ENCODE measurements around the gene GNLY. TPM values are rescaled to one million over a fixed set of nuclear protein-coding genes. Genes with fewer than 3 reads are reported as not detected.
"Not testable (repeated sequence)": the region's sequence is repeated elsewhere in the genome, so short reads cannot be mapped to it uniquely, and the experiment has no call there.

The GNLY gene
- total RNA-seq, 6 donors from 2014 or later, result 12.2 to 24.7 (median 21.0) TPM

- Histone ChIP-seq H3K4me1 (peaks cover 58 to 81% (median 70%) of the 10 kb centered on the region in 4 donors), H3K36me3 (no peaks in the 10 kb centered on the region), H3K27ac (peak overlapping the region; percentile 94 to 98 (median 96)), H3K27me3 (no peaks in the 10 kb centered on the region), H3K9me3 (no peaks in the 10 kb centered on the region), H3K4me3 (no peak overlapping the region)
- 71 to 83% methylated on average over 5 of the region's 5 CpGs for WGBS, 2 donors
- peak in 1 of 2 donors; percentile 54 for ATAC-seq (ENCODE audit: low FRiP score in 2 of 2)
- TF ChIP-seq EP300 (IDR thresholded peaks at IDR 0.05) (peak; percentile 54 to 99 (median 88)), POLR2A (IDR thresholded peaks at IDR 0.05) (peak in 1 of 4 donors; percentile 59), POLR2AphosphoS5 (IDR thresholded peaks at IDR 0.05) (peak; percentile 79 to 90), CTCF (IDR thresholded peaks at IDR 0.05) (peak in 1 of 6 experiments; percentile 39)
- DNase-seq, result peak in 1 of 2 donors; percentile 92
Observed at GRCh38 chr2:85713836-85714235, 19.7 kb downstream of the GNLY start.

GRCh38 chr2:85714421-85714820 lies 20.3 kb downstream of the GNLY start:
- WGBS, 2 donors, result 62 to 71% methylated on average over 7 of the region's 7 CpGs
- H3K27me3 ChIP-seq; H3K9me3 ChIP-seq; H3K36me3 ChIP-seq; ATAC-seq (ENCODE audit: low FRiP score in 2 of 2); H3K4me3 ChIP-seq: not testable (repeated sequence)
- peak overlapping the region; percentile 94 to 98 (median 96) for H3K27ac ChIP-seq
- H3K4me1 ChIP-seq, result peaks cover 52 to 79% (median 64%) of the 10 kb centered on the region in 4 donors
- peak in 1 of 2 donors; percentile 51 for DNase-seq

- ATAC-seq (ENCODE audit: low FRiP score in 2 of 2), result no peak
- peaks cover 48 to 79% (median 60%) of the 10 kb centered on the region in 4 donors for H3K4me1 ChIP-seq
- H3K27me3 ChIP-seq, result no peaks in the 10 kb centered on the region
- 44 to 58% methylated on average over 8 of the region's 8 CpGs for WGBS, 2 donors
- H3K9me3 ChIP-seq, result no peaks in the 10 kb centered on the region
- no peaks in the 10 kb centered on the region for H3K36me3 ChIP-seq
- H3K4me3 ChIP-seq, result no peak overlapping the region
- TF ChIP-seq EP300 (IDR thresholded peaks at IDR 0.05) (no peak), CTCF (IDR thresholded peaks at IDR 0.05) (no peak), POLR2AphosphoS5 (IDR thresholded peaks at IDR 0.05) (no peak)
- H3K27ac ChIP-seq, result peak overlapping the region; percentile 94 to 98 (median 96)
- DNase-seq, result no peak
Observed at GRCh38 chr2:85714841-85715240, 20.7 kb downstream of the GNLY start.

GRCh38 chr2:85716346-85716914 lies 22.3 kb downstream of the GNLY start:
- TF ChIP-seq CTCF (IDR thresholded peaks at IDR 0.05) (no peak), POLR2AphosphoS5 (IDR thresholded peaks at IDR 0.05) (no peak), POLR2A (IDR thresholded peaks at IDR 0.05) (peak in 1 of 4 donors; percentile 38), EP300 (IDR thresholded peaks at IDR 0.05) (no peak)
- H3K9me3 ChIP-seq, result no peaks in the 10 kb centered on the region
- no peak overlapping the region for H3K4me3 ChIP-seq
- peak overlapping the region in 2 of 4 donors; percentile 58 to 71 for H3K27ac ChIP-seq
- DNase-seq (peak in 1 of 2 donors; percentile 35), ATAC-seq (ENCODE audit: low FRiP score in 2 of 2) (no peak)
- WGBS, 2 donors, result 62 to 79% methylated on average over 13 of the region's 13 CpGs
- peaks cover 37 to 64% (median 46%) of the 10 kb centered on the region in 4 donors for H3K4me1 ChIP-seq
- no peaks in the 10 kb centered on the region for H3K36me3 ChIP-seq
- H3K27me3 ChIP-seq, result no peaks in the 10 kb centered on the region

GRCh38 chr2:85717308-85718008 lies 23.3 kb downstream of the GNLY start:
- no peaks in the 10 kb centered on the region for H3K27me3 ChIP-seq
- TF ChIP-seq EP300 (IDR thresholded peaks at IDR 0.05) (peak in 1 of 4 donors; percentile 8), CTCF (IDR thresholded peaks at IDR 0.05) (no peak), POLR2A (IDR thresholded peaks at IDR 0.05) (peak in 1 of 4 donors; percentile 11), POLR2AphosphoS5 (IDR thresholded peaks at IDR 0.05) (no peak)
- no peak overlapping the region for H3K4me3 ChIP-seq
- H3K9me3 ChIP-seq, result no peaks in the 10 kb centered on the region
- no peaks in the 10 kb centered on the region for H3K36me3 ChIP-seq
- peak overlapping the region in 3 of 4 donors; percentile 0 to 46 (median 15) for H3K27ac ChIP-seq
- peak in 1 of 2 donors; percentile 61 for ATAC-seq (ENCODE audit: low FRiP score in 2 of 2)
- WGBS, 2 donors, result 70 to 77% methylated on average over 15 of the region's 15 CpGs
- H3K4me1 ChIP-seq, result peaks cover 34 to 55% (median 40%) of the 10 kb centered on the region in 4 donors
- DNase-seq, result no peak

Measured in upper lobe of left lung (tissue), 6 donors.